Activated CD4-positive, alpha-beta T cell treated with anti-CD3 and anti-CD28 coated beads, Interleukin-2, amount 50 U/mL, for 48 hours (primary cell): Measurements from ENCODE around the gene ZNF664.

Experiments used
- DNase-seq, 2 experiments: peaks; one replicate each; pipeline ENCODE4 v3.0.0-alpha.2; 2020

Gene ZNF664

GRCh38 chr12:124011435-124012115, 38.6 kb downstream of the ZNF664 start:
- no peak for DNase-seq

- DNase-seq, result no peak
Measured at GRCh38 chr12:124013073-124013472, 40.1 kb downstream of the ZNF664 start.

- DNase-seq, result no peak
Measured at GRCh38 chr12:124015494-124016461, 42.8 kb downstream of the ZNF664 start.

GRCh38 chr12:124017064-124017463, 44.0 kb downstream of the ZNF664 start:
- no peak for DNase-seq

GRCh38 chr12:124018539-124018938, 45.5 kb downstream of the ZNF664 start:
- DNase-seq, result no peak

GRCh38 chr12:124019115-124019514, 46.1 kb downstream of the ZNF664 start:
- no peak for DNase-seq

GRCh38 chr12:124020514-124020949, 47.5 kb downstream of the ZNF664 start:
- DNase-seq, result no peak

GRCh38 chr12:124021007-124021406, 48.0 kb downstream of the ZNF664 start:
- DNase-seq, result no peak

- DNase-seq, result no peak
Measured at GRCh38 chr12:124022161-124022560, 49.1 kb downstream of the ZNF664 start.

- DNase-seq, result no peak
Measured at GRCh38 chr12:124024263-124024678, 51.3 kb downstream of the ZNF664 start.

- DNase-seq, result no peak
Measured at GRCh38 chr12:124024776-124025175, 51.8 kb downstream of the ZNF664 start.

- no peak for DNase-seq
Measured at GRCh38 chr12:124025661-124026060, 52.6 kb downstream of the ZNF664 start.

- no peak for DNase-seq
Measured at GRCh38 chr12:124026755-124027745, 54.0 kb downstream of the ZNF664 start.

GRCh38 chr12:124027753-124028554, 54.9 kb downstream of the ZNF664 start:
- no peak for DNase-seq

- no peak for DNase-seq
Measured at GRCh38 chr12:124028555-124028925, 55.5 kb downstream of the ZNF664 start.

- DNase-seq, result no peak
Measured at GRCh38 chr12:124030008-124030407, 57.0 kb downstream of the ZNF664 start.

- DNase-seq, result no peak
Measured at GRCh38 chr12:124030510-124030909, 57.5 kb downstream of the ZNF664 start.

GRCh38 chr12:124031058-124031457, 58.0 kb downstream of the ZNF664 start:
- no peak for DNase-seq

- peak; percentile 15 to 35 for DNase-seq
Measured at GRCh38 chr12:124032265-124032886, 59.4 kb downstream of the ZNF664 start.

GRCh38 chr12:124033859-124034258, 60.8 kb downstream of the ZNF664 start:
- DNase-seq, result no peak

- no peak for DNase-seq
Measured at GRCh38 chr12:124034297-124034696, 61.3 kb downstream of the ZNF664 start.
